ENCODE results near the gene ARMCX6. TPM values are rescaled to one million over a fixed set of nuclear protein-coding genes. Genes with fewer than 3 reads are reported as not detected.

Gene ARMCX6
- total RNA-seq, 1 experiment from 2014 or later: 32.2 TPM

- BruUV-seq (replicated peaks): no TSS peak
- DNase-seq (ENCODE audit: low read depth, low spot score) (no peak), ATAC-seq (no peak)
- Histone ChIP-seq H3K9me2 (ENCODE audit: insufficient read depth) (no peaks in the 10 kb centered on the region), H3K79me2 (ENCODE audit: insufficient read depth, low read length) (no peaks in the 10 kb centered on the region), H3K9me3 (ENCODE audit: control insufficient read depth in 1 of 2, insufficient read depth in 1 of 2, low read depth in 1 of 2, low read length in 2 of 2) (no peaks in the 10 kb centered on the region), H4K20me1 (ENCODE audit: insufficient read depth) (no peaks in the 10 kb centered on the region), H3K4me2 (ENCODE audit: low read length) (no peak overlapping the region), H3K36me3 (ENCODE audit: control insufficient read depth in 1 of 2, insufficient read depth in 2 of 2, low read length in 2 of 2) (no peaks in the 10 kb centered on the region), H3K4me3 (replicated peaks in 1 of 2; ENCODE audit: low read depth in 1 of 2, low read length in 2 of 2) (no peak overlapping the region), H3K27me3 (ENCODE audit: insufficient read depth, low read length) (0 out of 2 replicates have a peak, but pooled peaks cover 3% of the 10 kb centered on the region), H3K4me1 (ENCODE audit: control insufficient read depth in 1 of 2, insufficient read depth in 2 of 2, low read length in 2 of 2) (no peaks in the 10 kb centered on the region), H2AFZ (ENCODE audit: low read depth, low read length, poor library complexity, severe bottlenecking) (no peak overlapping the region), H3K9ac (ENCODE audit: low read length) (no peak overlapping the region), H3K27ac (ENCODE audit: low read depth, low read length) (no peak overlapping the region)
- ChIA-PET POLR2A (no interaction called here), CTCF (no interaction called here), RAD21 (ENCODE audit: low non-redundant PET in 1 of 2, low total read pairs in 2 of 2, uncharacterized antibody in 2 of 2, unreplicated experiment in 2 of 2) (no interaction called here)
- intact Hi-C loops (cut with micrococcal nuclease): no loop called here
- TF ChIP-seq EZH2phosphoT487 (IDR thresholded peaks at IDR 0.05; ENCODE audit: borderline replicate concordance) (no peak), ZFX (IDR thresholded peaks at IDR 0.05) (no peak), TCF7L2 (IDR thresholded peaks at IDR 0.05; ENCODE audit: borderline replicate concordance, extremely low read depth, insufficient read depth, insufficient read length) (no peak), JUND (IDR thresholded peaks at IDR 0.05) (no peak), POLR2AphosphoS5 (IDR thresholded peaks at IDR 0.05; ENCODE audit: low read depth, low read length) (no peak), SP1 (IDR thresholded peaks at IDR 0.05; ENCODE audit: low read depth) (no peak), REST (IDR thresholded peaks at IDR 0.05; ENCODE audit: low read depth) (no peak), ELF1 (IDR thresholded peaks at IDR 0.05; ENCODE audit: borderline replicate concordance, low read depth) (no peak), SIN3A (IDR thresholded peaks at IDR 0.05; ENCODE audit: low read depth) (no peak), RAD21 (IDR thresholded peaks at IDR 0.05; ENCODE audit: low read depth) (no peak), EZH2 (IDR thresholded peaks at IDR 0.05) (no peak), YY1 (IDR thresholded peaks at IDR 0.05; ENCODE audit: extremely low read depth, insufficient replicate concordance, low read depth, low read length) (no peak)
Observed at GRCh38 chrX:101605728-101606127, 12.1 kb downstream of the ARMCX6 start.
